Subcutaneous adipose tissue (tissue), 4 donors: ENCODE results near the gene PCNX1. TPM values are rescaled to one million over a fixed set of nuclear protein-coding genes. Genes with fewer than 3 reads are reported as not detected.

Experiments used
- total RNA-seq, 4 donors: library from RNA; depleted of rRNA; stranded (reverse); fragments of >200 nt; gene quantifications; one replicate each; pipeline ENCODE4 v1.1.0, GENCODE V29; 2016
- TF ChIP-seq, protein P1 (sequence below): fragments of 450-650 bp; IDR thresholded peaks from one replicate; pipeline ENCODE4 v1.5.1; 2016; ENCODE audit warnings: low read depth, mild to moderate bottlenecking, control low read depth, antibody characterized with exemption, moderate library complexity

The PCNX1 gene
- total RNA-seq, 4 donors from 2014 or later = 72.2 to 109 (median 80.2) TPM

DNA sequence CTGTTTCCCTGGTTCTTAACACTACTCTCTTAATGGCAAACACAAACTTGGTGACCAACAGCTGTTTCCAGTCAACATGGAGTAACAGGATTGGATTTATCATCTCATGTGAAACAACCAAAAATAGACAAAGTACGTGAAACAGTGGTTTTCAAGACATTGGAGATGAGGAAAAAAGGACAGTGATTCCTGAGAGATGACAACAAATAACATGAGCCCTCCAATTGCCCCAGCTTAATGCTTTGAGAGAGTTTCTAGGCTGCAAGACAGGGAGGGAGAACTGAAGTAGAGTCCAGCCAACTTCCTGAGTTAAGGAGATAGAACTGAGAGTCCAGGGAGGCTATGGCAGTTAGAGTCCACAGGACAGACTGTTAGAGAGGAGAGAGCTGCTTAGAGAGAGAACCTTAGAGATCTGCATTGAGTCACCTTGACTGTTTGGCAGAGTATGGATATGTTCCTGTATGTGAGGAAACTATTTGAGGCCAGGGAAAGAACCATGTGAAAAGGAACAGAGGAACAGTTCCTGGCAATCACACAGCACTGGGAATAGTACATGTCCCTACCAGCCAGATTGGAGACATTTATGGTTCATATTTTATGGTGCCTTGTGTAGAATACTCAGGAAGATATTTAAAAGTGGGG lies 106.4 kb downstream of the PCNX1 start:
- TF ChIP-seq, protein P1, sequence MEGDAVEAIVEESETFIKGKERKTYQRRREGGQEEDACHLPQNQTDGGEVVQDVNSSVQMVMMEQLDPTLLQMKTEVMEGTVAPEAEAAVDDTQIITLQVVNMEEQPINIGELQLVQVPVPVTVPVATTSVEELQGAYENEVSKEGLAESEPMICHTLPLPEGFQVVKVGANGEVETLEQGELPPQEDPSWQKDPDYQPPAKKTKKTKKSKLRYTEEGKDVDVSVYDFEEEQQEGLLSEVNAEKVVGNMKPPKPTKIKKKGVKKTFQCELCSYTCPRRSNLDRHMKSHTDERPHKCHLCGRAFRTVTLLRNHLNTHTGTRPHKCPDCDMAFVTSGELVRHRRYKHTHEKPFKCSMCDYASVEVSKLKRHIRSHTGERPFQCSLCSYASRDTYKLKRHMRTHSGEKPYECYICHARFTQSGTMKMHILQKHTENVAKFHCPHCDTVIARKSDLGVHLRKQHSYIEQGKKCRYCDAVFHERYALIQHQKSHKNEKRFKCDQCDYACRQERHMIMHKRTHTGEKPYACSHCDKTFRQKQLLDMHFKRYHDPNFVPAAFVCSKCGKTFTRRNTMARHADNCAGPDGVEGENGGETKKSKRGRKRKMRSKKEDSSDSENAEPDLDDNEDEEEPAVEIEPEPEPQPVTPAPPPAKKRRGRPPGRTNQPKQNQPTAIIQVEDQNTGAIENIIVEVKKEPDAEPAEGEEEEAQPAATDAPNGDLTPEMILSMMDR = no peak

DNA sequence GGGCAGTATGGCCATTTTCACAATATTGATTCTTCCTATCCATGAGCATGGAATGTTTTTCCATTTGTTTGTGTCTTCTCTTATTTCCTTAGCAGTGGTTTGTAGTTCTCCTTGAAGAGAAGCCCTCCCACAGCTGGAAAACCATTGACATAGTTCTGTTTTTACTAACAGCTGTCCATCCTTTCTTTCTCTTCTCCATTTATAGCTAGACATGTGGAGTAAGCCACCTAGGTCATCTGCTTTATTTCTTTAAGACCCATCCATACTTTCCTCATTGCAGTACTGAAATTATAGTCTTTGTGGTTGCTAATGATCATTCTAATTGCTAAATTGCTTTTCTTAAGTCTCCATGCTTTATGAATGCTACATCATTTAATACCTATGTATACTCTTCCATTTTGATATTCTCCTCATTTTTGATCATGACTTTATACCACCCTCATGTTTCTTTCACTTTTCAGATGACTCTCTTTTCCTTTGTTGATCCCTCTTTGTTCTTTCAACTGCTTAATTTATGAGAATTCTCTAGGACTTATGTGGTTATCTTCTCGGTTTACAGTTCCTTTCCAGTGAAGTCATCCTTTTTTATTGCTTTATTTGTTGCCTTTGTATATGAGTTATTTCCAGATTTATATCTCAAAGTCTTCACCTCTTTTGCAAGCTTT lies 114.2 kb downstream of the PCNX1 start:
- TF ChIP-seq, protein P1 = no peak

DNA sequence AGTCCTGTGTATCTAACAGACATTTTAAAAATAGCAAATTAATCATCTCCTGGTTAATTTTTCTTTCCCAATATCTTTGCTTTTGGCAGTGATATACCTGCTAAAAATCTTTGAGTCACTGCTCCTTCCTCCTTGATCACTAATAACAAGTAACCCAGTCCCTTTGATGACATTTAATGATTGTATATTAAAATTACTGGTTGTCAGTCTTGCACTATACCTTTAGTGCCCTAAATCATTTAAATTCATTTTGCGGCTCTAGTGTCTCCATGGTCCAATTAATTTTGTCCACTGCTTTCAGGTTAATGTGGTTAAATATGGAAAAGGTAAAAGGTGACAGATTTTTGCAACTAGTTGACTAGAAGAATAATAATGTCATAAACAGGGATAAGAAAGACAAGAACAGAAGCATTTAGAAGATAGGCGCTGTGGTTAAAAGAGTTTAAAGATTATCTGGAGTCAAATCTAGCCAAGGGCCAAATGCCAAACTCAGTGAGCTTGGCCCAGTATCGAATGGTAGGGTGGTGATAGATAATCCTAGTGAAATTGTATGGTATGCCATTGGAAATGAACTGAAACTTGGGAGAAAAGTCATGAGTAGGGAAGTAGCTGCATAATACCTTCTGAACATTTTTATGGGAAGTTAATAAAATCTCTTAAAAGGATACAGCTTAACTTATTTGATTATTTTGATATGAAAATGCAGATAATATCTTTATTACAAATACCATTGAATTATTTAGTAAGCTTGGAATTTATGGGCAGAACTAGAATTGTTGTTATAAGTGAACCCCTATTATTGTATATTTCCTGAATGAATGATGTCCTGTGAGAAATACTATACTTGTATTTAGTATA lies 115.0 kb downstream of the PCNX1 start:
- TF ChIP-seq, protein P1 = no peak

DNA sequence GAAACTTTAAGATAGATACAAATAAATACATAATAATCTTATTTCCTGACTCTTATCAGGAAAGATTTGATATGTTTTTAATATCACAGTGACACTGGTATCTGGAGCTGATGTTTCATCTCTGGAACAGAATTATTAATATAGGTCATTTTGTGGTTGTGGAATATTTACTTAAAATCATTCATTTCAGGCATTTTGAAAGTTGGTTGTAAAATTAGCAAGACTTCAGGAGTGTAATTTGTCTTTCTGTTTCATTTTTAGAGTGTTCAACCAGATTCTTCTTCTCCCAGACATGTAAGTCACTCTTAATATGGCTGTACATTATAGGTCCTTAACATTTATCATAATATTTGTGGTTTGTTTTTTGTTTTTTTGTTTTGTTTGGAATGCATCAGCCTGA lies 115.7 kb downstream of the PCNX1 start:
- TF ChIP-seq, protein P1 = no peak

DNA sequence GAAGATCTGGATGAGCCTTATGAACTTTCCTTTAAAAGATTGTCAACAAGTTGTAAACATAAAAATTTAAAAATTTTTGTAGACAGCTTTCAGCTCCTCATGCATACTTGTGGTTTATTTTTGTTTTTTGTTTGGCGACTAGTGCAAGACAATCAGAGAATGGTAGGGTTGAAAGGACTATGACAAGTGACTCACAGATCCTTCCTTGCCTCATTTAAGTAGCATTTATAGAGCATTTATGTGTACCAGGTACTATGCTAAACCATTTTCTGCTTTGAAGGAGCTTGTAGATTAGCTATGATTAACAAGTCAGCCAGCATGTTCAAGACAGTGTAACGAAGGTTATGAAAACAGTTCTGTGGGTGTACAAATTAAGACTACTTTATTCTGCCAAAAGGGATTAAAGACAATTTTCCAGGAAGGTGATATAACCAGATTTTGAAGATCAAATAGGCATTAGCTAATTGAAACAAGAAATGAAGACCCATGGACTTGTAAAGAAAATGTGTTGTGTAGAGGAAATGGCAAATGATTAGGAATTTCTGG lies 122.0 kb downstream of the PCNX1 start:
- TF ChIP-seq, protein P1 = no peak

DNA sequence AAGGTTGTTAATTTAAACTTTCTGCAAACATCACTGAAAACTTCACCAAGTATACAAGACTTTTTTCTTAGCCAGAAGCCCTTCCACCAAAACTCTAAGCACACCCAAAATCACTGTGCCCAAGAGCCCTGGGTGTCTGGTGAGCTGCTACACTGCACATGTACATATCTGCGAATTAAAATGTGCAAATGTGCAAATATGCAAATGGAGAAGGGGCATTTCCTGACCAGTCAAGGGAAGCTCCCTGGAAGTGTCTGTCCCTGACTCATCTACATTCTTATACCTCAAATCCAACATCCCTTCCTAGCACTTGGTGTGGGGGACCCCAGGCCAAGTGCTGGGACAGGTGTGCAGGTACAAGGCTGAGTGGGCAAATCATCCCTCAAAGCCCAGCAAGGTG lies 123.7 kb downstream of the PCNX1 start:
- TF ChIP-seq, protein P1 = no peak

DNA sequence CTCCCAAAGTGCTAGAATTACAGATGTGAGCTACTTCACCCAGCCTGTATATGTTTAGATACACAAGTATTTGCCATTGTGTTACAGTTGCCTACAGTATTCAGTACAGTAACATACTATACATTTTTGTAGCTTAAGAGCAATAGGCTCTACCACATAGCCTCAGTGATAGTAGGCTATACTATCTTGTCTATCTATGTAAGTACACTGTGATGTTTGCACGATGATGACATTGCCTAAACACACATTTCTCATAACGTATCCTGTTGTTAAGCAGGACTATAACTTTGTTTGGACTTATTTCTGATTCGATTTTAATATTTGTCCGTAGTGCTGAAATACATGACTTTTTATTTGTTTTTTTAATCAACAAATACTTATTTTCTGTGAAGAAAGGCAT lies 129.2 kb downstream of the PCNX1 start:
- TF ChIP-seq, protein P1 = no peak
